ENCODE measurements around the gene TRIM42.

- TF ChIP-seq ATF2 (CRISPR knock-in tag; IDR thresholded peaks at IDR 0.05) (no peak), GTF2F1 (IDR thresholded peaks at IDR 0.05; ENCODE audit: low read depth, low read length) (no peak), JUND (IDR thresholded peaks at IDR 0.05; ENCODE audit: borderline replicate concordance, low read depth, low read length) (no peak), JUND (tag; IDR thresholded peaks at IDR 0.05; ENCODE audit: borderline replicate concordance, low read depth, low read length) (no peak), BCL6 (CRISPR knock-in tag; IDR thresholded peaks at IDR 0.05) (no peak), TAF1 (IDR thresholded peaks at IDR 0.05; ENCODE audit: control insufficient read depth, extremely low read depth, insufficient read depth, low read length, severe bottlenecking) (no peak), POLR2A (conservative IDR thresholded peaks at IDR 0.05) (no peak), GABPA (tag; conservative IDR thresholded peaks at IDR 0.05; ENCODE audit: low read depth) (no peak), POLR2AphosphoS5 (IDR thresholded peaks at IDR 0.05; ENCODE audit: control insufficient read depth, insufficient read depth, low read depth, low read length) (no peak)
- TF ChIP-seq, protein P1, sequence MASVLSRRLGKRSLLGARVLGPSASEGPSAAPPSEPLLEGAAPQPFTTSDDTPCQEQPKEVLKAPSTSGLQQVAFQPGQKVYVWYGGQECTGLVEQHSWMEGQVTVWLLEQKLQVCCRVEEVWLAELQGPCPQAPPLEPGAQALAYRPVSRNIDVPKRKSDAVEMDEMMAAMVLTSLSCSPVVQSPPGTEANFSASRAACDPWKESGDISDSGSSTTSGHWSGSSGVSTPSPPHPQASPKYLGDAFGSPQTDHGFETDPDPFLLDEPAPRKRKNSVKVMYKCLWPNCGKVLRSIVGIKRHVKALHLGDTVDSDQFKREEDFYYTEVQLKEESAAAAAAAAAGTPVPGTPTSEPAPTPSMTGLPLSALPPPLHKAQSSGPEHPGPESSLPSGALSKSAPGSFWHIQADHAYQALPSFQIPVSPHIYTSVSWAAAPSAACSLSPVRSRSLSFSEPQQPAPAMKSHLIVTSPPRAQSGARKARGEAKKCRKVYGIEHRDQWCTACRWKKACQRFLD (CRISPR knock-in tag; IDR thresholded peaks at IDR 0.05): no peak
- TF ChIP-seq, protein P2, sequence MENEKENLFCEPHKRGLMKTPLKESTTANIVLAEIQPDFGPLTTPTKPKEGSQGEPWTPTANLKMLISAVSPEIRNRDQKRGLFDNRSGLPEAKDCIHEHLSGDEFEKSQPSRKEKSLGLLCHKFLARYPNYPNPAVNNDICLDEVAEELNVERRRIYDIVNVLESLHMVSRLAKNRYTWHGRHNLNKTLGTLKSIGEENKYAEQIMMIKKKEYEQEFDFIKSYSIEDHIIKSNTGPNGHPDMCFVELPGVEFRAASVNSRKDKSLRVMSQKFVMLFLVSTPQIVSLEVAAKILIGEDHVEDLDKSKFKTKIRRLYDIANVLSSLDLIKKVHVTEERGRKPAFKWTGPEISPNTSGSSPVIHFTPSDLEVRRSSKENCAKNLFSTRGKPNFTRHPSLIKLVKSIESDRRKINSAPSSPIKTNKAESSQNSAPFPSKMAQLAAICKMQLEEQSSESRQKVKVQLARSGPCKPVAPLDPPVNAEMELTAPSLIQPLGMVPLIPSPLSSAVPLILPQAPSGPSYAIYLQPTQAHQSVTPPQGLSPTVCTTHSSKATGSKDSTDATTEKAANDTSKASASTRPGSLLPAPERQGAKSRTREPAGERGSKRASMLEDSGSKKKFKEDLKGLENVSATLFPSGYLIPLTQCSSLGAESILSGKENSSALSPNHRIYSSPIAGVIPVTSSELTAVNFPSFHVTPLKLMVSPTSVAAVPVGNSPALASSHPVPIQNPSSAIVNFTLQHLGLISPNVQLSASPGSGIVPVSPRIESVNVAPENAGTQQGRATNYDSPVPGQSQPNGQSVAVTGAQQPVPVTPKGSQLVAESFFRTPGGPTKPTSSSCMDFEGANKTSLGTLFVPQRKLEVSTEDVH (IDR thresholded peaks at IDR 0.05; ENCODE audit: low read depth, partially characterized antibody): no peak
- TF ChIP-seq, protein P3, sequence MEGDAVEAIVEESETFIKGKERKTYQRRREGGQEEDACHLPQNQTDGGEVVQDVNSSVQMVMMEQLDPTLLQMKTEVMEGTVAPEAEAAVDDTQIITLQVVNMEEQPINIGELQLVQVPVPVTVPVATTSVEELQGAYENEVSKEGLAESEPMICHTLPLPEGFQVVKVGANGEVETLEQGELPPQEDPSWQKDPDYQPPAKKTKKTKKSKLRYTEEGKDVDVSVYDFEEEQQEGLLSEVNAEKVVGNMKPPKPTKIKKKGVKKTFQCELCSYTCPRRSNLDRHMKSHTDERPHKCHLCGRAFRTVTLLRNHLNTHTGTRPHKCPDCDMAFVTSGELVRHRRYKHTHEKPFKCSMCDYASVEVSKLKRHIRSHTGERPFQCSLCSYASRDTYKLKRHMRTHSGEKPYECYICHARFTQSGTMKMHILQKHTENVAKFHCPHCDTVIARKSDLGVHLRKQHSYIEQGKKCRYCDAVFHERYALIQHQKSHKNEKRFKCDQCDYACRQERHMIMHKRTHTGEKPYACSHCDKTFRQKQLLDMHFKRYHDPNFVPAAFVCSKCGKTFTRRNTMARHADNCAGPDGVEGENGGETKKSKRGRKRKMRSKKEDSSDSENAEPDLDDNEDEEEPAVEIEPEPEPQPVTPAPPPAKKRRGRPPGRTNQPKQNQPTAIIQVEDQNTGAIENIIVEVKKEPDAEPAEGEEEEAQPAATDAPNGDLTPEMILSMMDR (IDR thresholded peaks at IDR 0.05 in 2 of 3, conservative IDR thresholded peaks at IDR 0.05 in 1 of 3; ENCODE audit: insufficient read depth in 2 of 3, low read depth in 1 of 3, low read length in 3 of 3): no peak
These were observed 40.1 kb downstream of the TRIM42 start for GRCh38 chr3:140717921-140718320.

All from K562 (cell line).